ENCODE measurements around the gene VKORC1.

DNA sequence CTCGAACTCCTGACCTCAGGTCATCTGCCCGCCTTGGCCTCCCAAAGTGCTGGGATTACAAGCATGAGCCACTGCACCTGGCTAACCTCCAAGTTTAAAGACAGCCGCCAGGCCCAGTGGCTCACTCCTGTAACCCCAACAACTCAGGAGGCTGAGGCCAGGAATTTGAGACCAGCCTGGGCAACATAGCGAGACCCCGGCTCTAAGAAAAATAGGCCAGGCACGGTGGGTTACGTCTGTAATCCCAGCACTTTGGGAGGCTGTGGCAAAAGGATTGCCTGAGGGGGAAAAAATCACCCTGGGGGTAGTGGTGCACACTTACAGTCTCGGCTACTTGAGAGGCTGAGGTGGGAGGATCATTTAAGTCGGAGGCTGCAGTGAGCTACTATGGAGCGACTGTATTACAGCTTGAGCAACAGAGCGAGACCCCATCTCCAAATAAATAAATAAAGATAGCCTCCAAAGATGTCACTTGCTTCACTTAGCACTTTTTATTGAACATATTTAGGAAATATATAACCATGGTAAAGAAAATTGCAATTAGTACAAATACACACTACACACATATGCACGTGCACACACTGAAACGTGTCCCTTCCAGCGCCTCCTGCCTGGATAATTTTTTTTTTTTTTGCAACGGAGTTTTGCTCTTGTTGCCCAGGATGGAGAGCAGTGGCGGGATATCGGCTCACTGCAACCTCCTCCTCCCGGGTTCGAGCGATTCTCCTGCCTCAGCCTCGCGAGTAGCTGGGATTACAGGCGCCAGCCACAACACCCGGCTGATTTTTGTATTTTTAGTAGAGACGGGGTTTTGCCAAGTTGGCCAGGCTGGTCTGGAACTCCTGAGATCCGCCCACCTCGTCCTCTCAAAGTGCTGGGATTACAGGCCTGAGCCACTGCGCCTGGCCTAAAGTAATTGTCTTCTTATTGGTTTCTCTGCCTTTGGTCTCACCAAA, 12.2 kb upstream of the VKORC1 start:
- TF ChIP-seq POLR2AphosphoS5 (IDR thresholded peaks at IDR 0.05; ENCODE audit: borderline replicate concordance, low read depth, low read length) (no peak), EZH2 (IDR thresholded peaks at IDR 0.05) (no peak), FOXP2 (optimal IDR thresholded peaks at IDR 0.05; ENCODE audit: control extremely low read depth, extremely low read length, insufficient read depth) (no peak)

All from SK-N-MC (cell line).